PC-9 (cell line): ENCODE data around the gene UQCRQ. TPM values are rescaled to one million over a fixed set of nuclear protein-coding genes. Genes with fewer than 3 reads are reported as not detected.

ENCODE experiments used
- BruUV-seq: library from RNA; stranded (reverse); fragments of 400-500 nt; replicated peaks from 2 replicates; lab custom pipeline; 2021; lab: Mats Ljungman, UMichigan
- CTCF ChIA-PET: fragments of 300-600 bp; sonication (Branson Sonifier 250); formaldehyde crosslinking; loops from one replicate; lab custom pipeline; 2022; ENCODE audit warnings: antibody characterized with exemption; lab: Charles Lee
- POLR2A ChIA-PET: fragments of 300-600 bp; sonication (Branson Sonifier 250); formaldehyde crosslinking; loops from one replicate; lab custom pipeline; 2022; ENCODE audit warnings: antibody characterized with exemption; ENCODE audit not compliant: unreplicated experiment; lab: Charles Lee
- DNase-seq, 2 experiments: peaks; one replicate each; pipeline versions ENCODE4 v3.0.0 to v3.0.0-alpha.2; 2015 to 2022; ENCODE audit warnings: mixed read lengths in 1 of 2
- H2AFZ ChIP-seq: fragments of 200-600 bp; sonication (generic); 2 replicates; pipeline ENCODE4 v1.8.1; 2017; ENCODE audit warnings: antibody characterized with exemption
- H3F3A ChIP-seq: fragments of 200-600 bp; sonication (generic); 2 replicates; pipeline ENCODE4 v1.8.1; 2017; ENCODE audit warnings: antibody characterized with exemption, mild to moderate bottlenecking, low read depth; ENCODE audit not compliant: insufficient read depth
- H3K27ac ChIP-seq: fragments of 200-600 bp; sonication (generic); 2 replicates; pipeline ENCODE4 v1.6.1; 2016; ENCODE audit warnings: mixed run types
- H3K27me3 ChIP-seq: fragments of 200-600 bp; sonication (generic); 2 replicates; pipeline ENCODE4 v1.6.1; 2016; ENCODE audit warnings: low read depth, mixed run types; ENCODE audit not compliant: insufficient read depth
- H3K36me3 ChIP-seq: fragments of 200-600 bp; sonication (generic); 2 replicates; pipeline ENCODE4 v1.6.1; 2016; ENCODE audit warnings: low read depth, mixed run types
- H3K4me1 ChIP-seq: fragments of 200-600 bp; sonication (generic); replicated peaks from 2 replicates; pipeline ENCODE4 v1.6.1; 2016; ENCODE audit warnings: mixed run types; ENCODE audit not compliant: insufficient read depth
- H3K4me2 ChIP-seq: fragments of 200-600 bp; sonication (generic); 2 replicates; pipeline ENCODE4 v1.6.1; 2017; ENCODE audit warnings: mixed run types
- H3K4me3 ChIP-seq: fragments of 200-600 bp; sonication (generic); 2 replicates; pipeline ENCODE4 v1.6.1; 2016; ENCODE audit warnings: mixed run types
- H3K79me2 ChIP-seq: fragments of 200-600 bp; sonication (generic); 2 replicates; pipeline ENCODE4 v1.6.1; 2017; ENCODE audit warnings: low read depth, mixed run types
- H3K9me2 ChIP-seq: fragments of 200-600 bp; sonication (generic); 2 replicates; pipeline ENCODE4 v1.8.1; 2017; ENCODE audit warnings: mild to moderate bottlenecking; ENCODE audit not compliant: insufficient read depth
- H3K9me3 ChIP-seq: fragments of 200-600 bp; sonication (generic); 2 replicates; pipeline ENCODE4 v1.8.1; 2016; ENCODE audit warnings: low read depth; ENCODE audit not compliant: insufficient read depth
- H4K20me1 ChIP-seq: fragments of 200-600 bp; sonication (generic); 2 replicates; pipeline ENCODE4 v1.8.1; 2017; ENCODE audit not compliant: insufficient read depth
- CTCF ChIP-seq: fragments of 200-600 bp; sonication (generic); conservative IDR thresholded peaks from 2 replicates; pipeline ENCODE4 v1.6.1; 2017; ENCODE audit warnings: mixed run types, antibody characterized with exemption, mild to moderate bottlenecking, moderate library complexity
- EZH2 ChIP-seq: fragments of 200-600 bp; sonication (generic); IDR thresholded peaks from 2 replicates; pipeline ENCODE4 v1.8.0; 2017; ENCODE audit warnings: antibody characterized with exemption, low read depth
- intact Hi-C: fragments of 100-400 bp; cut with micrococcal nuclease; formaldehyde crosslinking; loops from one replicate; pipeline ENCODE4 v1.10.0; 2022; ENCODE audit not compliant: unreplicated experiment
- total RNA-seq: library from RNA; stranded (reverse); gene quantifications from 2 replicates; pipeline ENCODE4 v1.2.3, GENCODE V29; 2021

Gene UQCRQ
- total RNA-seq, 1 experiment from 2014 or later, result 414 TPM

GRCh38 chr5:132822650-132823480, 43.6 kb upstream of the UQCRQ start:
- Histone ChIP-seq H3K4me1 (no peaks in the 10 kb centered on the region), H3K9me3 (no peaks in the 10 kb centered on the region), H3K27ac (no peak overlapping the region), H3K4me3 (no peak overlapping the region), H3K4me2 (no peak overlapping the region), H3F3A (0 out of 2 replicates have a peak, but pooled peaks cover 7% of the 10 kb centered on the region), H4K20me1 (no peaks in the 10 kb centered on the region), H3K79me2 (no peaks in the 10 kb centered on the region), H3K36me3 (no peaks in the 10 kb centered on the region), H2AFZ (no peak overlapping the region), H3K9me2 (no peaks in the 10 kb centered on the region), H3K27me3 (no peaks in the 10 kb centered on the region)
- CTCF ChIA-PET, result no interaction called here
- BruUV-seq, result no TSS peak
- POLR2A ChIA-PET, result no interaction called here
- TF ChIP-seq CTCF, result no peak
- no peak for TF ChIP-seq EZH2
- DNase-seq, result no peak
- intact Hi-C loops, result no loop called here

- Histone ChIP-seq H3F3A (0 out of 2 replicates have a peak, but pooled peaks cover 7% of the 10 kb centered on the region), H4K20me1 (no peaks in the 10 kb centered on the region; the same call in 1 of the 2 replicates), H3K36me3 (no peaks in the 10 kb centered on the region), H3K4me3 (no peak overlapping the region), H3K27me3 (no peaks in the 10 kb centered on the region), H3K4me2 (no peak overlapping the region), H3K27ac (no peak overlapping the region), H3K4me1 (no peaks in the 10 kb centered on the region), H3K9me3 (no peaks in the 10 kb centered on the region), H2AFZ (no peak overlapping the region), H3K79me2 (peaks cover 5% of the 10 kb centered on the region; the same call in 1 of the 2 replicates), H3K9me2 (no peaks in the 10 kb centered on the region)
- ChIA-PET POLR2A (interaction anchor here (0.5 kb wide), 1 partner anchor 76 kb away, joined by 4 read pairs; the partner anchor contains the start of gene CCNI2), CTCF (no interaction called here)
- intact Hi-C loops, result no loop called here
- TF ChIP-seq EZH2 (no peak), CTCF (no peak)
- no peak for DNase-seq
- no TSS peak for BruUV-seq
These were observed 42.9 kb upstream of the UQCRQ start for GRCh38 chr5:132823481-132824050.

GRCh38 chr5:132824426-132824825, 42.0 kb upstream of the UQCRQ start:
- no peak overlapping the region for H2AFZ ChIP-seq
- TF ChIP-seq EZH2, result no peak
- TF ChIP-seq CTCF, result no peak
- BruUV-seq, result no TSS peak
- no peaks in the 10 kb centered on the region for H3K27me3 ChIP-seq
- ChIA-PET CTCF (no interaction called here), POLR2A (no interaction called here)
- H3K27ac ChIP-seq, result no peak overlapping the region
- no peaks in the 10 kb centered on the region for H3K36me3 ChIP-seq
- H3K4me2 ChIP-seq, result no peak overlapping the region
- intact Hi-C loops, result no loop called here
- H4K20me1 ChIP-seq, result no peaks in the 10 kb centered on the region; the same call in 1 of the 2 replicates
- no peaks in the 10 kb centered on the region for H3K9me3 ChIP-seq
- no peak overlapping the region for H3K4me3 ChIP-seq
- H3K4me1 ChIP-seq, result peaks cover 7% of the 10 kb centered on the region; the same call in 1 of the 2 replicates
- 0 out of 2 replicates have a peak, but pooled peaks cover 7% of the 10 kb centered on the region for H3F3A ChIP-seq
- H3K9me2 ChIP-seq, result no peaks in the 10 kb centered on the region
- peaks cover 13% of the 10 kb centered on the region for H3K79me2 ChIP-seq
- no peak for DNase-seq
